GM12878 (cell line): ENCODE measurements around the gene KCNJ14.

Experiments used
- CEBPB ChIP-seq, 2 experiments: fragments of 150-350 bp in 1 of 2; IDR thresholded peaks; 2 replicates each; pipeline ENCODE4 v1.6.1; 2012 to 2014; ENCODE audit warnings: low read depth in 2 of 2, low read length in 2 of 2, borderline replicate concordance in 1 of 2, inconsistent platforms in 1 of 2
- CHD2 ChIP-seq: IDR thresholded peaks from 2 replicates; pipeline ENCODE4 v1.6.1; 2011; ENCODE audit warnings: low read depth, low read length, improper control_type of control experiment, borderline replicate concordance
- CREB1 ChIP-seq: IDR thresholded peaks from 2 replicates; pipeline ENCODE4 v1.6.1; 2012; ENCODE audit warnings: low read depth, mild to moderate bottlenecking, inconsistent platforms
- EP300 ChIP-seq, 2 experiments: fragments of 150-350 bp in 1 of 2; IDR thresholded peaks; 2 replicates each; pipeline ENCODE4 v1.6.1; 2011 to 2012; ENCODE audit warnings: low read depth in 2 of 2, low read length in 2 of 2, borderline replicate concordance in 1 of 2, improper control_type of control experiment in 1 of 2, inconsistent platforms in 1 of 2; ENCODE audit not compliant: control insufficient read depth in 1 of 2
- HDGF ChIP-seq: fragments of 450-650 bp; IDR thresholded peaks from 2 replicates; pipeline ENCODE4 v1.6.1; 2016; ENCODE audit warnings: antibody characterized with exemption
- JUNB ChIP-seq: IDR thresholded peaks from 2 replicates; pipeline ENCODE4 v1.6.1; 2016; ENCODE audit warnings: antibody characterized with exemption, mild to moderate bottlenecking
- PAX5 ChIP-seq: IDR thresholded peaks from 2 replicates; pipeline ENCODE4 v1.6.1; 2011; ENCODE audit warnings: low read depth, low read length, borderline replicate concordance
- PML ChIP-seq: IDR thresholded peaks from 2 replicates; pipeline ENCODE4 v1.6.1; 2012; ENCODE audit warnings: low read length, inconsistent platforms
- RFX5 ChIP-seq: IDR thresholded peaks from 2 replicates; pipeline ENCODE4 v1.6.1; 2011; ENCODE audit warnings: low read depth, low read length, improper control_type of control experiment
- STAT1 ChIP-seq: fragments of 450-650 bp; conservative IDR thresholded peaks from 2 replicates; pipeline ENCODE4 v1.6.1; 2014; ENCODE audit warnings: antibody characterized with exemption, mild to moderate bottlenecking
- YY1 ChIP-seq: IDR thresholded peaks from 2 replicates; pipeline ENCODE4 v1.6.1; 2011; ENCODE audit warnings: low read depth, mild to moderate bottlenecking, low read length
- ZBED1 ChIP-seq: IDR thresholded peaks from 2 replicates; pipeline ENCODE4 v1.6.1; 2016; ENCODE audit warnings: borderline replicate concordance
- TF ChIP-seq, protein P1 (sequence below), 3 experiments: IDR thresholded peaks in 2 of 3; conservative IDR thresholded peaks in 1 of 3; 2 replicates each; pipeline ENCODE4 v1.5.1; 2011; ENCODE audit warnings: low read depth in 3 of 3, low read length in 3 of 3, mild to moderate bottlenecking in 3 of 3, control low read depth in 2 of 3, moderate library complexity in 2 of 3, inconsistent platforms in 1 of 3, mixed read lengths in 1 of 3; ENCODE audit not compliant: control insufficient read depth in 2 of 3, insufficient read depth in 1 of 3; ENCODE audit errors: extremely low read depth in 1 of 3
- TF ChIP-seq, protein P2 (sequence below): fragments of 450-650 bp; IDR thresholded peaks from 2 replicates; pipeline ENCODE4 v1.6.1; 2016; ENCODE audit warnings: mild to moderate bottlenecking

DNA sequence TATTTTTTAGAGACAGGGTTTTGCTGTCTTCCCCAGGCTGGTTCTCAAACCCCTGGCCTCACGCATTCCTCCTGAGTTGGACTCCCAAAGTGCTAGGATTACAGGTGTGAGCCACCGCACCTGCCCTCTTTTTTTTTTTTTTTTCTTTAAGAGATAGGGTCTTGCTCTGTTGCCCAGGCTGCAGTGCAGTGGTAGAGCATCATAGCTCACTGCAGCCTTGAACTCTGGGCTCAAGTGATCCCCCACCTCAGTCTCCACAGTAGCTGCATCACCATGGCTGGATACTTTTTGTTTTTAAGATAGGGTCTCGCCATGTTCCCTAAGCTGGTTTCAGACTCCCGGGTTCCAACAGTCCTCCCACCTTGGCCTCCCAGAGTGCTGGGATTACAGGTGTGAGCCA, 1.5 kb downstream of the KCNJ14 start:
- TF ChIP-seq CEBPB (IDR thresholded peaks at IDR 0.05; ENCODE audit: borderline replicate concordance in 1 of 2, low read depth in 2 of 2, low read length in 2 of 2) (no peak), YY1 (no peak), PAX5 (no peak), CREB1 (no peak), STAT1 (no peak), ZBED1 (no peak), CHD2 (no peak), HDGF (no peak), EP300 (IDR thresholded peaks at IDR 0.05; ENCODE audit: borderline replicate concordance in 1 of 2, control insufficient read depth in 1 of 2, low read depth in 2 of 2, low read length in 2 of 2) (no peak), JUNB (no peak), PML (no peak), RFX5 (no peak)
- TF ChIP-seq, protein P1, sequence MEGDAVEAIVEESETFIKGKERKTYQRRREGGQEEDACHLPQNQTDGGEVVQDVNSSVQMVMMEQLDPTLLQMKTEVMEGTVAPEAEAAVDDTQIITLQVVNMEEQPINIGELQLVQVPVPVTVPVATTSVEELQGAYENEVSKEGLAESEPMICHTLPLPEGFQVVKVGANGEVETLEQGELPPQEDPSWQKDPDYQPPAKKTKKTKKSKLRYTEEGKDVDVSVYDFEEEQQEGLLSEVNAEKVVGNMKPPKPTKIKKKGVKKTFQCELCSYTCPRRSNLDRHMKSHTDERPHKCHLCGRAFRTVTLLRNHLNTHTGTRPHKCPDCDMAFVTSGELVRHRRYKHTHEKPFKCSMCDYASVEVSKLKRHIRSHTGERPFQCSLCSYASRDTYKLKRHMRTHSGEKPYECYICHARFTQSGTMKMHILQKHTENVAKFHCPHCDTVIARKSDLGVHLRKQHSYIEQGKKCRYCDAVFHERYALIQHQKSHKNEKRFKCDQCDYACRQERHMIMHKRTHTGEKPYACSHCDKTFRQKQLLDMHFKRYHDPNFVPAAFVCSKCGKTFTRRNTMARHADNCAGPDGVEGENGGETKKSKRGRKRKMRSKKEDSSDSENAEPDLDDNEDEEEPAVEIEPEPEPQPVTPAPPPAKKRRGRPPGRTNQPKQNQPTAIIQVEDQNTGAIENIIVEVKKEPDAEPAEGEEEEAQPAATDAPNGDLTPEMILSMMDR (IDR thresholded peaks at IDR 0.05 in 2 of 3, conservative IDR thresholded peaks at IDR 0.05 in 1 of 3; ENCODE audit: control insufficient read depth in 2 of 3, extremely low read depth in 1 of 3, insufficient read depth in 1 of 3, low read depth in 3 of 3, low read length in 3 of 3): no peak
- TF ChIP-seq, protein P2, sequence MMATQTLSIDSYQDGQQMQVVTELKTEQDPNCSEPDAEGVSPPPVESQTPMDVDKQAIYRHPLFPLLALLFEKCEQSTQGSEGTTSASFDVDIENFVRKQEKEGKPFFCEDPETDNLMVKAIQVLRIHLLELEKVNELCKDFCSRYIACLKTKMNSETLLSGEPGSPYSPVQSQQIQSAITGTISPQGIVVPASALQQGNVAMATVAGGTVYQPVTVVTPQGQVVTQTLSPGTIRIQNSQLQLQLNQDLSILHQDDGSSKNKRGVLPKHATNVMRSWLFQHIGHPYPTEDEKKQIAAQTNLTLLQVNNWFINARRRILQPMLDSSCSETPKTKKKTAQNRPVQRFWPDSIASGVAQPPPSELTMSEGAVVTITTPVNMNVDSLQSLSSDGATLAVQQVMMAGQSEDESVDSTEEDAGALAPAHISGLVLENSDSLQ: no peak
